ENCODE results near the gene ATP12A. TPM values are rescaled to one million over a fixed set of nuclear protein-coding genes. Genes with fewer than 3 reads are reported as not detected.

The ATP12A gene
- total RNA-seq, 1 donor from 2014 or later: not detected

- Histone ChIP-seq H3K4me3 (no peak overlapping the region), H2AFZ (replicated peaks) (no peak overlapping the region), H3K27ac (no peak overlapping the region), H3K9me3 (ENCODE audit: low read depth) (no peaks in the 10 kb centered on the region), H3K4me2 (no peak overlapping the region), H3K4me1 (no peaks in the 10 kb centered on the region), H3F3A (ENCODE audit: low read depth) (no peaks in the 10 kb centered on the region), H4K20me1 (ENCODE audit: low read depth) (no peaks in the 10 kb centered on the region), H3K36me3 (no peaks in the 10 kb centered on the region), H3K9ac (no peak overlapping the region), H3K27me3 (no peaks in the 10 kb centered on the region), H3K79me2 (ENCODE audit: low read depth) (no peaks in the 10 kb centered on the region)
- TF ChIP-seq EZH2phosphoT487 (IDR thresholded peaks at IDR 0.05) (no peak), CTCF (IDR thresholded peaks at IDR 0.05) (no peak), EZH2 (IDR thresholded peaks at IDR 0.05) (no peak)
- Mint-ChIP-seq H3K4me3 (no peak overlapping the region), H3K9me3 (no peaks in the 10 kb centered on the region), H3K4me1 (no peaks in the 10 kb centered on the region), H3K36me3 (no peaks in the 10 kb centered on the region), H3K27me3 (ENCODE audit: insufficient read depth, low read depth) (no peaks in the 10 kb centered on the region), H3K27ac (no peak overlapping the region)
- no peak for DNase-seq (ENCODE audit: low spot score)
Measured at GRCh38 chr13:24661713-24662112, 18.5 kb upstream of the ATP12A start.

- Mint-ChIP-seq H3K4me1 (no peaks in the 10 kb centered on the region), H3K27me3 (ENCODE audit: insufficient read depth, low read depth) (no peaks in the 10 kb centered on the region), H3K4me3 (no peak overlapping the region), H3K9me3 (no peaks in the 10 kb centered on the region), H3K36me3 (no peaks in the 10 kb centered on the region), H3K27ac (no peak overlapping the region)
- Histone ChIP-seq H4K20me1 (ENCODE audit: low read depth) (no peaks in the 10 kb centered on the region), H2AFZ (replicated peaks) (no peak overlapping the region), H3K27ac (no peak overlapping the region), H3K9ac (no peak overlapping the region), H3K79me2 (ENCODE audit: low read depth) (no peaks in the 10 kb centered on the region), H3K27me3 (no peaks in the 10 kb centered on the region), H3K4me3 (no peak overlapping the region), H3K4me1 (no peaks in the 10 kb centered on the region), H3K36me3 (no peaks in the 10 kb centered on the region), H3F3A (ENCODE audit: low read depth) (no peaks in the 10 kb centered on the region), H3K4me2 (no peak overlapping the region), H3K9me3 (ENCODE audit: low read depth) (no peaks in the 10 kb centered on the region)
- no peak for DNase-seq (ENCODE audit: low spot score)
- TF ChIP-seq CTCF (IDR thresholded peaks at IDR 0.05): no peak
- no peak for TF ChIP-seq EZH2phosphoT487 (IDR thresholded peaks at IDR 0.05)
- no peak for TF ChIP-seq EZH2 (IDR thresholded peaks at IDR 0.05)
Measured at GRCh38 chr13:24662195-24663088, 17.8 kb upstream of the ATP12A start.

- no peaks in the 10 kb centered on the region for H3K36me3 Mint-ChIP-seq
- Histone ChIP-seq H4K20me1 (ENCODE audit: low read depth) (no peaks in the 10 kb centered on the region), H3K9me3 (ENCODE audit: low read depth) (no peaks in the 10 kb centered on the region), H3F3A (ENCODE audit: low read depth) (no peaks in the 10 kb centered on the region), H3K4me2 (no peak overlapping the region), H3K4me1 (no peaks in the 10 kb centered on the region), H3K4me3 (no peak overlapping the region), H3K36me3 (no peaks in the 10 kb centered on the region), H3K79me2 (ENCODE audit: low read depth) (no peaks in the 10 kb centered on the region), H3K27me3 (no peaks in the 10 kb centered on the region), H3K27ac (no peak overlapping the region), H2AFZ (replicated peaks) (no peak overlapping the region), H3K9ac (no peak overlapping the region)
- no peak for TF ChIP-seq EZH2 (IDR thresholded peaks at IDR 0.05)
- no peak for TF ChIP-seq CTCF (IDR thresholded peaks at IDR 0.05)
- H3K9me3 Mint-ChIP-seq: no peaks in the 10 kb centered on the region
- no peaks in the 10 kb centered on the region for H3K27me3 Mint-ChIP-seq (ENCODE audit: insufficient read depth, low read depth)
- no peak overlapping the region for H3K4me3 Mint-ChIP-seq
- DNase-seq (ENCODE audit: low spot score): no peak
- H3K27ac Mint-ChIP-seq: no peak overlapping the region
- H3K4me1 Mint-ChIP-seq: no peaks in the 10 kb centered on the region
Measured at GRCh38 chr13:24663089-24663395, 17.2 kb upstream of the ATP12A start.

Data from neural progenitor cell (in vitro differentiated cells).